Mesenchymal stem cell (in vitro differentiated cells and primary cell): Measurements from ENCODE around the gene TSPAN9.

Experiments
- DNase-seq: peaks from one replicate; pipeline ENCODE4 v3.0.0-alpha.2; 2013
- H2AFZ ChIP-seq: one replicate; pipeline ENCODE4 v1.6.1; 2013; ENCODE audit warnings: low read depth, mild to moderate bottlenecking, control low read depth, inconsistent platforms, low read length, moderate library complexity
- H2AK5ac ChIP-seq: 2 replicates; pipeline ENCODE4 v1.6.1; 2013; ENCODE audit warnings: low read length, moderate library complexity, mild to moderate bottlenecking, inconsistent platforms; ENCODE audit not compliant: severe bottlenecking
- H2BK120ac ChIP-seq: one replicate; pipeline ENCODE4 v1.6.1; 2013; ENCODE audit warnings: low read depth, mild to moderate bottlenecking, inconsistent platforms, low read length, moderate library complexity
- H2BK12ac ChIP-seq, 2 experiments: one replicate each; pipeline ENCODE4 v1.6.1; 2013; ENCODE audit warnings: inconsistent platforms in 2 of 2, low read length in 2 of 2, mild to moderate bottlenecking in 2 of 2, moderate library complexity in 2 of 2, control low read depth in 1 of 2
- H2BK15ac ChIP-seq: one replicate; pipeline ENCODE4 v1.6.1; 2013; ENCODE audit warnings: mild to moderate bottlenecking, low read depth, inconsistent platforms; ENCODE audit not compliant: poor library complexity, severe bottlenecking
- H2BK5ac ChIP-seq: 2 replicates; pipeline ENCODE4 v1.6.1; 2013; ENCODE audit warnings: low read depth, mild to moderate bottlenecking, low read length, control low read depth, inconsistent platforms; ENCODE audit not compliant: poor library complexity, severe bottlenecking
- H3K14ac ChIP-seq, 2 experiments: one replicate each; pipeline ENCODE4 v1.6.1; 2013; ENCODE audit warnings: inconsistent platforms in 2 of 2, low read length in 2 of 2, control low read depth in 1 of 2, mild to moderate bottlenecking in 1 of 2, moderate library complexity in 1 of 2
- H3K18ac ChIP-seq, 2 experiments: one replicate each; pipeline ENCODE4 v1.6.1; 2013; ENCODE audit warnings: inconsistent platforms in 2 of 2, low read length in 2 of 2, control low read depth in 1 of 2, low read depth in 1 of 2, mild to moderate bottlenecking in 1 of 2
- H3K23ac ChIP-seq, 2 experiments: one replicate each; pipeline ENCODE4 v1.6.1; 2013; ENCODE audit warnings: inconsistent platforms in 2 of 2, low read length in 2 of 2, mild to moderate bottlenecking in 2 of 2, moderate library complexity in 2 of 2, control low read depth in 1 of 2
- H3K27ac ChIP-seq: 2 replicates; pipeline ENCODE4 v1.5.1; 2013; ENCODE audit warnings: mild to moderate bottlenecking, moderate library complexity, low read length, control low read depth, inconsistent platforms; ENCODE audit not compliant: poor library complexity, severe bottlenecking
- H3K27me3 ChIP-seq, 2 experiments: 2 replicates each; pipeline versions ENCODE4 v1.6.1 to v1.7.0; 2013; ENCODE audit warnings: low read length in 2 of 2, mild to moderate bottlenecking in 2 of 2, moderate library complexity in 2 of 2, control low read depth in 1 of 2, inconsistent platforms in 1 of 2; ENCODE audit not compliant: control insufficient read depth in 1 of 2, insufficient read depth in 1 of 2
- H3K36me3 ChIP-seq, 2 experiments: 2 replicates each; pipeline versions ENCODE4 v1.6.1 to v1.7.0; 2013; ENCODE audit warnings: low read length in 2 of 2, control low read depth in 1 of 2, inconsistent platforms in 1 of 2, low read depth in 1 of 2, mild to moderate bottlenecking in 1 of 2; ENCODE audit not compliant: insufficient read depth in 2 of 2, control insufficient read depth in 1 of 2
- H3K4ac ChIP-seq, 2 experiments: one replicate each; pipeline ENCODE4 v1.6.1; 2013; ENCODE audit warnings: inconsistent platforms in 2 of 2, low read length in 2 of 2, mild to moderate bottlenecking in 2 of 2, moderate library complexity in 2 of 2, control low read depth in 1 of 2, low read depth in 1 of 2
- H3K4me1 ChIP-seq: 2 replicates; pipeline ENCODE4 v1.6.1; 2013; ENCODE audit warnings: low read depth, low read length, control low read depth; ENCODE audit not compliant: control insufficient read depth, insufficient read depth
- H3K4me2 ChIP-seq: 2 replicates; pipeline ENCODE4 v1.6.1; 2013; ENCODE audit warnings: low read length, mild to moderate bottlenecking, inconsistent platforms; ENCODE audit not compliant: poor library complexity, severe bottlenecking
- H3K4me3 ChIP-seq, 2 experiments: 2 replicates each; pipeline versions ENCODE4 v1.5.1 to v1.7.0; 2013; ENCODE audit warnings: low read length in 2 of 2, mild to moderate bottlenecking in 2 of 2, control low read depth in 1 of 2, low read depth in 1 of 2; ENCODE audit not compliant: insufficient read depth in 1 of 2
- H3K79me1 ChIP-seq: replicated peaks from 2 replicates; pipeline ENCODE4 v1.6.1; 2013; ENCODE audit warnings: mild to moderate bottlenecking, control low read depth, low read length, inconsistent platforms; ENCODE audit not compliant: poor library complexity, severe bottlenecking
- H3K9ac ChIP-seq: 2 replicates; pipeline ENCODE4 v1.7.0; 2013; ENCODE audit warnings: mild to moderate bottlenecking, low read length, moderate library complexity
- H3K9me3 ChIP-seq: 2 replicates; pipeline ENCODE4 v1.7.0; 2013; ENCODE audit warnings: mild to moderate bottlenecking, low read length; ENCODE audit not compliant: control insufficient read depth
- H4K8ac ChIP-seq: one replicate; pipeline ENCODE4 v1.6.1; 2013; ENCODE audit warnings: inconsistent platforms, mild to moderate bottlenecking, low read length, moderate library complexity
- H4K91ac ChIP-seq: one replicate; pipeline ENCODE4 v1.6.1; 2013; ENCODE audit warnings: mild to moderate bottlenecking, low read length, inconsistent platforms
- WGBS: methylation state at CpG from one replicate; pipeline ENCODE4 v1.1.7; 2013; ENCODE audit warnings: mixed read lengths; 5-methylcytosine and 5-hydroxymethylcytosine counted together

Gene TSPAN9

DNA sequence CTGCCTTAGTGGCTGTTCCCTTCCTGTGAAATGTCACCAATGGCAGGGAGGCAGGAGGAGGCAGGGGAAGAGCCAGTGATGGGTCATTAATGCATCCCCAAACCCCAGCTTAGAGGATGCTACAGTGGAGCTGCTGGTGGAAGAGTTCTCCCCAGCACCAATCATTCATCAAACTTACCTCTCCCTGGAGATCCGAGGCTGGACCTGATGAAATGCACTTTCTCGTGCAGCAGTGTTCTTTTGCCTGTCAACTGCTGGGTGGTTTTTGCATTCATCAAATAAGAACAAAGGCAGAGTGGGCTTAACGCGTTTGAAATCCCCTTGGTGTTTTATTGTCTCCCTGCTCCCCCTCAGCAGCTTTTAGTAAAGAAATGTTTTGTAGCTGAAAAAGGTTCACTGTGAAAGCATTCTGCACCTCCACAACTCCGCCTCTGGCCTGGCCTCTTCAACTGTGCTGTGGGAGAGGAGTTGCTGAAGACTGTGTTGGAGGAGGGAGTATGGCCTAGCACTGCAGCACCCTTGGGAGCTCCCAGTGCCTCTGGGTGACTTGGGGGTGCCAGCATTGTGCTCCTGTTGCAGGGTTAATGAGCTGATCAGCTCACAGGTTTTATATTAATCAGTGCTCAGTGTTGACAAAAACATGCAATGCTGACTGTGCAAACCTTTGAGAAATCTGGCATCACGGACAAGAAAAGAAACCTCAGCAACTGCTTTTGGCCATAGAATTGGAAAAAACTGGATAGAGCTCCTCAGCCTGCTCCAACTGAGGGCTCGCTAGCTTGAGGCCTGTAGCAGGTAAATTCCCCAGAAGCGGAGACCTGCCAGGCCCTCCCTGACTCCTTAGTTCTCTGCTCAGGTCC is 14.4 kb downstream of the TSPAN9 start:
- WGBS, result 86% methylated on average over 8 of the region's 8 CpGs
- Histone ChIP-seq H3K18ac (no peak overlapping the region), H2BK12ac (no peak overlapping the region), H3K14ac (no peak overlapping the region), H2BK5ac (no peak overlapping the region), H3K36me3 (peaks cover 0 to 21% of the 10 kb centered on the region in 2 experiments), H4K91ac (no peak overlapping the region), H3K4me2 (no peak overlapping the region), H3K4me3 (no peak overlapping the region), H3K27me3 (no peaks in the 10 kb centered on the region), H2BK15ac (no peak overlapping the region), H2BK120ac (no peak overlapping the region), H2AK5ac (no peak overlapping the region), H3K9ac (no peak overlapping the region), H3K4ac (no peak overlapping the region), H3K27ac (no peak overlapping the region), H2AFZ (no peak overlapping the region), H3K23ac (no peak overlapping the region), H4K8ac (no peak overlapping the region), H3K9me3 (no peaks in the 10 kb centered on the region), H3K4me1 (peaks cover 23% of the 10 kb centered on the region), H3K79me1 (peaks cover 26% of the 10 kb centered on the region)
- DNase-seq, result no peak

DNA sequence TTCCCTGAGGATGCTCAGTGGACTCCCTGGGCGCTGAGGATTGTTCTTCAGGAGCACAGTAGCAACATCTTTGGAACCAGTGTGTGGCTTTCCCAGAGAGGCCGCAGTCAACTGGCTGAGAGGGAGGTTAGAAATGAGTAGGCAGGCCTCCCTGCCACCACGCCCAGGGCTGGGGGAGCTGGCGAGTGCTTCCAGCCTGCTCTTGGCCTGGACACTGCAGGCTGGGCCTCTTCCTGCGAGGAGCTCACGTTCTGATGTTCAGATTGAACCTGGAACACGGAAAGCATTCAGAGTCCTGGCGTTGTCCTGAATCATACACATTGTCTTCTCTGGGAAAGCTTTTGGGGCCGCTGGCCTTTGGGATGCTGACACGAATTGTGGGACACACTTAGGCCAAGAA is 15.6 kb downstream of the TSPAN9 start:
- 93% methylated on average over 10 of the region's 10 CpGs for WGBS
- H3K4me2 ChIP-seq, result no peak overlapping the region

DNA sequence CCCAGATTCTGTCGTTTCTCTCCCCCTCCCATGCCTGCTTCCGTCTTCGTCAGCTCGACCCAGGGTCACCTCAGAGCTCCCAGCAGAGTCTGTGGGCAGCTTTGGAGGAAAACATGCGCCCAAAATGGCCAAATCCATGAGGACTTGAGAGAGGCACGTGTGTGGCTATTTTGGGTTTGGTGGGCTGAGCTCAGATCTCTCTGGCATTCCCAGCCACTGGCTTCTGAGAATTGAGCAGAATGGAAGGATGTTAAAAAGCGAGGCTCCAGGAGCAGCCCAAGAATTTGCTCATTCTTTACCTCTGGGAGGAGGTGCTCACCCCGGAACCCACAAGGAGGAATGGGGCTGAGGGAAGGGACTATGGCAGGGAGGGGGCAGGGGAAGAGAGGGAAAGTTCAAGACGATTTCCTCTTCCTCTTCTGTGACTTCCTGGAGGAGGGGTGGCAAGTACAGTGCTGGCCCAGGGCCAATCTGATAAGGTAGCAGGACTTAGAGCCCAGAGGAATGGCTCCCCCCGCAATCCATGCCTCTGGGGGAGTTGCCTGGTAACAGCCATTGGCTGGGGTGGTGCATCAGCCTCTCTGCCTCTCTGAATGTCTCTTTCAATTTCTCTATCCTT is 20.1 kb downstream of the TSPAN9 start:
- no peak overlapping the region for H2BK5ac ChIP-seq
- H3K36me3 ChIP-seq, result peaks cover 0 to 19% of the 10 kb centered on the region in 2 experiments
- peaks cover 22% of the 10 kb centered on the region for H3K4me1 ChIP-seq
- peaks cover 35% of the 10 kb centered on the region for H3K79me1 ChIP-seq
- H2AK5ac ChIP-seq, result no peak overlapping the region
- no peak overlapping the region for H3K27ac ChIP-seq
- H2BK15ac ChIP-seq, result no peak overlapping the region
- H2BK120ac ChIP-seq, result no peak overlapping the region
- no peak overlapping the region for H4K8ac ChIP-seq
- no peak overlapping the region for H3K23ac ChIP-seq
- peak overlapping the region in 1 of 2 experiments; percentile 48 for H3K4me3 ChIP-seq
- no peak overlapping the region for H3K4me2 ChIP-seq
- peak overlapping the region; percentile 22 to 76 for H3K4ac ChIP-seq
- H2BK12ac ChIP-seq, result peak overlapping the region in 1 of 2 experiments; percentile 21
- peak overlapping the region; percentile 41 for H3K9ac ChIP-seq
- 73% methylated on average over 10 of the region's 10 CpGs for WGBS
- peak; percentile 77 for DNase-seq
- no peak overlapping the region for H4K91ac ChIP-seq
- H3K18ac ChIP-seq, result peak overlapping the region in 1 of 2 experiments; percentile 18
- peaks cover 3% of the 10 kb centered on the region for H3K9me3 ChIP-seq
- no peaks in the 10 kb centered on the region for H3K27me3 ChIP-seq
- H3K14ac ChIP-seq, result no peak overlapping the region
- no peak overlapping the region for H2AFZ ChIP-seq

More for the DNA sequence above, 15.6 kb downstream of the TSPAN9 start:
- Histone ChIP-seq H3K27me3 (no peaks in the 10 kb centered on the region), H2AK5ac (no peak overlapping the region), H3K9me3 (no peaks in the 10 kb centered on the region), H3K18ac (no peak overlapping the region), H4K8ac (no peak overlapping the region), H3K4me3 (no peak overlapping the region), H3K14ac (no peak overlapping the region), H3K36me3 (peaks cover 0 to 18% of the 10 kb centered on the region in 2 experiments), H2BK15ac (no peak overlapping the region), H3K9ac (no peak overlapping the region), H2BK120ac (no peak overlapping the region), H3K27ac (no peak overlapping the region), H3K79me1 (peaks cover 28% of the 10 kb centered on the region), H3K4me1 (peaks cover 28% of the 10 kb centered on the region), H3K23ac (no peak overlapping the region), H2BK5ac (no peak overlapping the region), H2BK12ac (no peak overlapping the region), H3K4ac (no peak overlapping the region), H2AFZ (no peak overlapping the region), H4K91ac (no peak overlapping the region)
- no peak for DNase-seq

DNA sequence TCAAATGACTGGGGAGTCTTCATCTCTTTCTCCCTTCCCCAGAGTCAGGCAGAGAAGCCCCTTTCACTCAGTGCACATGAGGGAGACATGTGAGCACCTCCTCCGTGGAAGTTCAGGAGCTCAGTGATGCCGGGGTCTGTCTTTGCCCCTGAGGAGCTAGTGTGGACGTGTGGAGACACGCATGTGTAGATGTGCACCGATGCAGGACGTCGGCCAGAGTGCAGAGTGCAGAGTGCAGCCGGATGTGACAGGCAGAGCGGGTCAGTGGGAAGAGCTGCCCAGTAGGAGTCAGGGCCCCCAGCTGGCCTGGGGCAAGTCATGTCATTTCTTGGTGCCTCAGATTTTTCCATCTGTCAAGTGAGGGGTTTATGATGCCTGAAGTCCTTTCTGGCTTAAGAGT is 20.7 kb downstream of the TSPAN9 start:
- H3K27ac ChIP-seq, result no peak overlapping the region
- H3K4ac ChIP-seq, result no peak overlapping the region
- no peak overlapping the region for H3K9ac ChIP-seq
- no peak overlapping the region for H4K91ac ChIP-seq
- peaks cover 21% of the 10 kb centered on the region for H3K4me1 ChIP-seq
- no peak overlapping the region for H3K4me2 ChIP-seq
- H3K36me3 ChIP-seq, result peaks cover 0 to 14% of the 10 kb centered on the region in 2 experiments
- WGBS, result 90% methylated on average over 9 of the region's 9 CpGs
- no peak overlapping the region for H3K23ac ChIP-seq
- DNase-seq, result no peak
- H2AK5ac ChIP-seq, result no peak overlapping the region
- no peak overlapping the region for H4K8ac ChIP-seq
- no peak overlapping the region for H2BK15ac ChIP-seq
- peak overlapping the region in 1 of 2 experiments; percentile 48 for H3K4me3 ChIP-seq
- no peaks in the 10 kb centered on the region for H3K27me3 ChIP-seq
- H2BK5ac ChIP-seq, result no peak overlapping the region
- peaks cover 3% of the 10 kb centered on the region for H3K9me3 ChIP-seq
- peak overlapping the region in 1 of 2 experiments; percentile 37 for H2BK12ac ChIP-seq
- peak overlapping the region in 1 of 2 experiments; percentile 23 for H3K14ac ChIP-seq
- peaks cover 35% of the 10 kb centered on the region for H3K79me1 ChIP-seq
- H2AFZ ChIP-seq, result no peak overlapping the region
- H3K18ac ChIP-seq, result peak overlapping the region in 1 of 2 experiments; percentile 25
- H2BK120ac ChIP-seq, result no peak overlapping the region
